Measurements from ENCODE around the gene COL6A3.

Gene COL6A3

DNA sequence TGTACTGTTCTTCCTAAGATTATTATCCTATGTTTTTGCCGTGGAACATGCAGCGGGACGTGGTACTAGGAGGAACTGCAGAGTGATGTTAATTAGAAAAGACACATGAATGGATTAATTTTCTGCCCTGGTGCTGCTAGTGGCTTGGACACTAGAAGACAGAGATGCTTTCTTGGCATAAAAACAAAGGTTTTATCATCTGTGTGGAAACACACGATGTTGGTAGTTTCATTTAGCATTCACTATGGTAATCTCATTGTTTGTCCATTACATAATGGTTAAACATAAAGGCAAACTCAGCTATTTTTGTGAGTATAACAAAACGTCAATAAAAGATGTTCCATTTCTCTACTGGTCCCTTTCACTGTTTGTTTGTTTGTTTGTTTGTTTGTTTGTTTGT, 22.8 kb downstream of the COL6A3 start:
- Histone ChIP-seq H3K27me3 (ENCODE audit: control insufficient read depth, insufficient read depth, low read length) (no peaks in the 10 kb centered on the region), H3K9ac (ENCODE audit: low read length) (no peak overlapping the region), H3K27ac (ENCODE audit: low read length) (no peak overlapping the region), H3K4me3 (ENCODE audit: low read length) (no peak overlapping the region), H3K9me3 (ENCODE audit: control insufficient read depth, low read depth, low read length) (no peaks in the 10 kb centered on the region), H3K36me3 (ENCODE audit: control insufficient read depth, low read depth, low read length) (no peaks in the 10 kb centered on the region), H3K4me1 (ENCODE audit: control insufficient read depth, low read depth, low read length) (no peaks in the 10 kb centered on the region)

DNA sequence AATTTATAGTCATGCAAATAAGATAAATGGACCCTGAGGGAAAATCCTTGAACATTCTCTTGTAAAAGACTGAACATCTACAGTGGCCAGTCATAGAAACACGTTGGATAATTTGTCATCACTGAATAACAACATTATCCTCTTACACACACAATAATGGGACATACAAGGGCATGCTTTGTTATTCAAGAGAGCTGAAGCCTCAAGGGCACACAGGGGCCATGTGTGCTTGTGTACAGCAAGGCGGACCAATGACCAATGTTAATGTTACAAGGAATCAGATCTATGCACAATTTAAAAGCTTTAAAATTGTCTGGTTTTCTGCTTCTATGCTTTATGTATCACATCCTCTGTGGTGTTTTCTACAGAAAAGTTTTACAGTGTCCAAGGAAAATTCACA, 23.7 kb downstream of the COL6A3 start:
- Histone ChIP-seq H3K9ac (ENCODE audit: low read length) (no peak overlapping the region), H3K27ac (ENCODE audit: low read length) (no peak overlapping the region), H3K4me1 (ENCODE audit: control insufficient read depth, low read depth, low read length) (no peaks in the 10 kb centered on the region), H3K36me3 (ENCODE audit: control insufficient read depth, low read depth, low read length) (no peaks in the 10 kb centered on the region), H3K9me3 (ENCODE audit: control insufficient read depth, low read depth, low read length) (no peaks in the 10 kb centered on the region), H3K27me3 (ENCODE audit: control insufficient read depth, insufficient read depth, low read length) (no peaks in the 10 kb centered on the region), H3K4me3 (ENCODE audit: low read length) (no peak overlapping the region)

DNA sequence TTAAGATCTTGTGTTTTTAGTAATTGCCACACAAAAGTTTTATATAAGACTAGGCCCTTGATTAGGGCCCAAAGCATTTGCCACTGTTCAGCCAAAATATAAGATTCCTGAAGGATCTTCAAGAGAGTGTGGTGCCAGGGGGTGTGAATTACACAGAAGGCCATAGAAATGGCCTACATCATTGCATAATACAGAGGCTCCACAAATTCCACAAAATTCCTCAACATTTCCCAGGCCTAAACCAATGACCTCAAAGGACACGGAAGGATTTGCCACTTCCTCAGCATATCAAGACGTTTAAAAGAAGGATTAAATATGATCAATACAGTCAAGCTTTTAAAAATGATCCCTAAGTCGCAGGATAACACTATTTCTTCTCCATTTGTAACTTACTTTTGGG, 24.1 kb downstream of the COL6A3 start:
- no peaks in the 10 kb centered on the region for H3K4me1 ChIP-seq (ENCODE audit: control insufficient read depth, low read depth, low read length)

DNA sequence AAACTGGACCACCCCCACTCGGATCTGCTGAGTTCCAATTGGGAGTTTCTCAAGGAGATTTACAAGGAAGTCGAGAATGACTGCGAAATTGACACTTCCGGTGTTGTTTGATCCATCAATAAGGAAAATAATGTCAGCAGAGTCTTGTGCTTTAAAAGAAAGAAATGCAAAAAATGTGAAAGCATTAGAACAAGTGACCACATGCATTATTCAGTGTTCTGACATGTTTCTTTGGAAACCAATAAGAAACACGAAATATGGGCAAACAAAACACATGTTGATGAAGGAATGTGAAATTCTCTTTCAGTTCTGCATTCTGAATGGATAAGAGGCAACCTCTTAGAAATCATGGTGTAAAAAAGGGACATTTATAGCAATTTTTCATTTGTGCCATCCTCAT, 25.9 kb downstream of the COL6A3 start:
- H3K4me3 ChIP-seq (ENCODE audit: low read length): no peak overlapping the region
- no peaks in the 10 kb centered on the region for H3K36me3 ChIP-seq (ENCODE audit: control insufficient read depth, low read depth, low read length)
- no peaks in the 10 kb centered on the region for H3K4me1 ChIP-seq (ENCODE audit: control insufficient read depth, low read depth, low read length)
- H3K9ac ChIP-seq (ENCODE audit: low read length): no peak overlapping the region
- no peak overlapping the region for H3K27ac ChIP-seq (ENCODE audit: low read length)
- H3K27me3 ChIP-seq (ENCODE audit: control insufficient read depth, insufficient read depth, low read length): no peaks in the 10 kb centered on the region
- no peaks in the 10 kb centered on the region for H3K9me3 ChIP-seq (ENCODE audit: control insufficient read depth, low read depth, low read length)

More for the DNA sequence above, 24.1 kb downstream of the COL6A3 start:
- Histone ChIP-seq H3K36me3 (ENCODE audit: control insufficient read depth, low read depth, low read length) (no peaks in the 10 kb centered on the region), H3K9ac (ENCODE audit: low read length) (no peak overlapping the region), H3K27ac (ENCODE audit: low read length) (no peak overlapping the region), H3K9me3 (ENCODE audit: control insufficient read depth, low read depth, low read length) (no peaks in the 10 kb centered on the region), H3K4me3 (ENCODE audit: low read length) (no peak overlapping the region), H3K27me3 (ENCODE audit: control insufficient read depth, insufficient read depth, low read length) (no peaks in the 10 kb centered on the region)

DNA sequence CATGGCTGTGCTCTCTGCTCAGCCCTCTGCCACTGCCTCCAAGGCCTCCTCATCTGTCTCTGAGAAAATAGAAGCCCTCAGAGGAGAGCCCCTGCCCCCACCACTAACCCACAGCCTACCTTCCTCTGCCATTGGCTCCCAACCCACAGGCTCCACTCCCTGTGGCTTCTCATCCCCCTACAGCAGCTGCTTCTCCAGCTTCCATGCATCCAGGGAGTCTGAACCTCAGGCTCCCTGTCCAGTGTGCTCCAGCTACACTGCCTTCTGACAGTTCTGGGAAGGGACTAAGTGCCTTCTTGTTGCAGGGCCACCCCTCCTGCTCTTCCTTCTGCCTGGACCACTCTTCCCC, 29.3 kb downstream of the COL6A3 start:
- Histone ChIP-seq H3K4me1 (ENCODE audit: control insufficient read depth, low read depth, low read length) (no peaks in the 10 kb centered on the region), H3K27me3 (ENCODE audit: control insufficient read depth, insufficient read depth, low read length) (no peaks in the 10 kb centered on the region), H3K9ac (ENCODE audit: low read length) (no peak overlapping the region), H3K9me3 (ENCODE audit: control insufficient read depth, low read depth, low read length) (no peaks in the 10 kb centered on the region), H3K4me3 (ENCODE audit: low read length) (no peak overlapping the region), H3K27ac (ENCODE audit: low read length) (no peak overlapping the region), H3K36me3 (ENCODE audit: control insufficient read depth, low read depth, low read length) (no peaks in the 10 kb centered on the region)

DNA sequence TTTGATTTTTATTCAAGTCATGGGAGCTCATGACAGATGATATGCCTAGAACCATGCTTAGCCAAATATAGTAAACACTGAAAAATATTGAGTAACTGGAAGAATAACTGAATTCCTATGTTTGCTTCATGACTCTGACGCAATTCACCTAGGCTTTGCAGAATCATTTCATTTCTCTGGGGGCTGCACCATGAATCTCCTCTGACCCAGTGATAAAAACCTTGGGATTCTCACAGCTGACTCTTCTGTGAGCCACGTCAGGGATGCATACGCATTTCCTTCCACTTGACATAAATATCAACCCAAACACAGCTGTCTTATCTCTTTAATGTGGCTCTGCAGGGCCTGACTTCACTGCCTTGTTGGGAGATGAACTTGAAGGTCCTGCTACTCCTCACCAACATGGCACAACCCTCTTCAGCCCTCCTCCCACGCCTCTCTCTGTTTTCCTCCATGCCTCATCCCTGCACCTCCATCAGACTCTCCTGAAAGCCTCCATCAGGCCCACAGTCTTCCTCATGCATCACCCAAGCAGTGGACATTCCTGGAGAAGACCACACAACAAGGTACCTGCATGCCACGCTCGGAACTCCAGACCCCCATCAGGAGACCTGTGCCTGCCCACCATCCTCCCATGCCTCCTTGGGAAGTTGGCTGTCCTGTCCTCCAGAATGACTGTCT, 29.8 kb downstream of the COL6A3 start:
- Histone ChIP-seq H3K9ac (ENCODE audit: low read length) (no peak overlapping the region), H3K36me3 (ENCODE audit: control insufficient read depth, low read depth, low read length) (no peaks in the 10 kb centered on the region), H3K4me1 (ENCODE audit: control insufficient read depth, low read depth, low read length) (no peaks in the 10 kb centered on the region), H3K4me3 (ENCODE audit: low read length) (no peak overlapping the region), H3K27ac (ENCODE audit: low read length) (no peak overlapping the region), H3K9me3 (ENCODE audit: control insufficient read depth, low read depth, low read length) (no peaks in the 10 kb centered on the region), H3K27me3 (ENCODE audit: control insufficient read depth, insufficient read depth, low read length) (no peaks in the 10 kb centered on the region)

DNA sequence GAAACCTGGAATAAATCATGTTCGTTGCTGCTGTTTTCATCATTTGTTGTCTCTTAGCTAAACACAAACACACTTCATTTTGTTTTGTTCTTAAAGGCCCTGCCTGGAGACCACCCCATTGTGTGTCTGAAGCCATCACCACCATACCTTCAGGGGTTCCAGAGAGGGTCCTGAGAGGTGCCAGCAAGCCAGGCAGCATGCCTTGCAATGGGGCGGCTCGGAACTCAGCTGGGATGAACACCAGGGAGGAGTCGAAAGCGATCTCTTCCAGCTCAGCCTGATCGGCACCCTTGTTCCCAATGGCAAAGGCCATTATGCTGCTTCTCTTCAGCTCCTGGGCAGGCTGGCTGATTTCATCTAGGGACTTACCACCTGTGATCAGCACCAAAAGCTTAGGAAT, 33.2 kb downstream of the COL6A3 start:
- Histone ChIP-seq H3K4me1 (ENCODE audit: control insufficient read depth, low read depth, low read length) (no peaks in the 10 kb centered on the region), H3K27ac (ENCODE audit: low read length) (no peak overlapping the region), H3K27me3 (ENCODE audit: control insufficient read depth, insufficient read depth, low read length) (no peaks in the 10 kb centered on the region), H3K9me3 (ENCODE audit: control insufficient read depth, low read depth, low read length) (no peaks in the 10 kb centered on the region), H3K4me3 (ENCODE audit: low read length) (no peak overlapping the region), H3K9ac (ENCODE audit: low read length) (no peak overlapping the region), H3K36me3 (ENCODE audit: control insufficient read depth, low read depth, low read length) (no peaks in the 10 kb centered on the region)

DNA sequence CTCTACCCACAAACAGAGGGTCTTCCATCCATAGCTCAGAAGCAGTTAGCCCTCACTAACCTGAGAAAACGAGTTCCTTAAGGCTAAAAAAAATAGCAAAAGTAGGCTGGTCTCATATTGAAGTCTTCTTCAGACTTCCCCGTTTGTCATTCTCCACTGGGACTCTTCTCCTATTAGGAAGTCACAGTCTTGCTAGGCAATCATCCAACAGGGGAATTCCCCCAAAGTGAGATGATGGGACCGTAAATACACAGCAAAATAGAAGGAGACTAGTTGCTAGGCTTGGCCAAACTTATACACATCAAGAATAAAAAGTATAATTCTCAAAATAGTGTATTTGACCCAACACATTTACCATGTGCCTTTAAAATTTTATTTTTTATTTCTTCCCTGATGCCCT, 34.3 kb downstream of the COL6A3 start:
- Histone ChIP-seq H3K4me3 (ENCODE audit: low read length) (no peak overlapping the region), H3K9ac (ENCODE audit: low read length) (no peak overlapping the region), H3K4me1 (ENCODE audit: control insufficient read depth, low read depth, low read length) (no peaks in the 10 kb centered on the region), H3K9me3 (ENCODE audit: control insufficient read depth, low read depth, low read length) (no peaks in the 10 kb centered on the region), H3K36me3 (ENCODE audit: control insufficient read depth, low read depth, low read length) (no peaks in the 10 kb centered on the region), H3K27ac (ENCODE audit: low read length) (no peak overlapping the region), H3K27me3 (ENCODE audit: control insufficient read depth, insufficient read depth, low read length) (no peaks in the 10 kb centered on the region)

DNA sequence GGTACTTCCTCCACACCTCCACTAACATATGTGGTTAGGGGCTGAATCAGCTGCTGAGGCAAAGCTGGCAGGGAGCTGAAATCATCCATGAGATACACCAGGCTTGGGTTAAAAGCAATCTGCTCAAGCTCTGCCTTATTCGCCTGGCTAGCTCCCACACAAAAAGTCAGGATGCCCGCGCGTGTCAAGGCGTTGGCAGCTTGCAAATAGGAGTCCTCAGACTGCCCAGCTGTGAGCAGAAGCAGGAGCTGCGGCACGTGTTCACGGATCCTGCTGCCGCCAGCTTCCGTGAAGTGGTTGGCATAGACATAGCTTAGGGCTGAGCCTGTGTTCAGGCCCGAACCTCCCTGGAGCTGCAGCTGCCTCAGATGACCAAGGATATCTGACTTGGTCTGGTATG, 35.3 kb downstream of the COL6A3 start:
- Histone ChIP-seq H3K4me3 (ENCODE audit: low read length) (no peak overlapping the region), H3K4me1 (ENCODE audit: control insufficient read depth, low read depth, low read length) (no peaks in the 10 kb centered on the region)

DNA sequence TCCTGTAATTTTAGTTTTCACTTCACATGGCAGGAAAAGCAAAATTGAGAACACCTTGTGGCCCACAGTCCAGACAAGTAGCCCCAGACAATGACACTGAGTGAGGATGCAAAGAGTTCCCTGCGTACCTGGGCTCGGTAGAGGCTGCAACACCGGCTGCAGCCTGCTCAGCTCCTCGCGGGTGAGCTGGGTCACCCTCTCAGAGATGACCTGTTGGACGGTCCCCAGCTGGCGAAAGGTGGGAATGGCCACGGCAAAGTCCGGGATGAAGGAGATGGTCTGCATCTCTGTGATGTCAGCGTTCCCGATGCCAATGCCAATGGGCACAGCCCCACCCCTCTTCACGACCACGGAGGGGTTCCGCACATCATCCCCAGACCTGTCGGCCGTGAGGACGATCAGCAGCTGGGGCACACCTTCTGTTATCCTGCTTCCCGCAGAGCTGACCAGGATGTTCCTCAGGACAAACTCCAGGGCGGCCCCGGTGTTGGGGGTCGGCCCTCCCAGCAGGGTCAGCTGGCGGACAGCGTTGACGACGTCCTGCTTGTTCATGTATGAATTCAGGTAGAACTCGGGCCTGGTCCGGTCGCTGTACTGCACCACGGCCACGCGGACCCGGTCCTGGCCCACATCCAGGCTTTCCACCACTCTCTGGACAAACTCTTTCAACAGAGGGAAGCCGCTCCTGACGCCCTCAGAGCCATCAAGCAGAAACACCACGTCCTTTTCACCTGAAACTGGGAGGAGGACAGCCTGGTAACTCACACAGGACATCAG, 39.5 kb downstream of the COL6A3 start:
- Histone ChIP-seq H3K27ac (ENCODE audit: low read length) (no peak overlapping the region), H3K9ac (ENCODE audit: low read length) (no peak overlapping the region)

More for the DNA sequence above, 35.3 kb downstream of the COL6A3 start:
- Histone ChIP-seq H3K9me3 (ENCODE audit: control insufficient read depth, low read depth, low read length) (no peaks in the 10 kb centered on the region), H3K9ac (ENCODE audit: low read length) (no peak overlapping the region), H3K27me3 (ENCODE audit: control insufficient read depth, insufficient read depth, low read length) (no peaks in the 10 kb centered on the region), H3K27ac (ENCODE audit: low read length) (no peak overlapping the region), H3K36me3 (ENCODE audit: control insufficient read depth, low read depth, low read length) (no peaks in the 10 kb centered on the region)

DNA sequence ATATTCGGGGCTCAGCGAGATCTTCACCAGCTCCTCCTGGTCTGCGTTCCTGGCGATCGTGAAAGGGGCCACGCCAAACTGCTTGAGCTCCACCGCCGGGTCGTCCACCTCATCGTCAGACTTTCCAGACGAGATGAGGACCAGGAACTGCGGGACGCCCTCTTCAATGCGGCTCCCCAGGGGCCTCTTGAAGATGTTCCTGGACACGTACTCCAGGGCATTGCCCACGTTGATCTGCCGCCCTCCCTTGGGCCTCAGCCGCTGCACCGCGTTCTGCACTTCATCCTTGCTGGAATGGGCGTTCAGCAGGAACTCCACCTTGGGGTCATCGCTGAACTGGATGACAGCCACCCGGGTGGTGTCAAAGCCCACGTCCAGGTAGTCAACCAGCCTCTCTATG, 42.1 kb downstream of the COL6A3 start:
- H3K27ac ChIP-seq (ENCODE audit: low read length): no peak overlapping the region
- H3K4me3 ChIP-seq (ENCODE audit: low read length): no peak overlapping the region
- no peaks in the 10 kb centered on the region for H3K27me3 ChIP-seq (ENCODE audit: control insufficient read depth, insufficient read depth, low read length)
- no peak overlapping the region for H3K9ac ChIP-seq (ENCODE audit: low read length)
- no peaks in the 10 kb centered on the region for H3K4me1 ChIP-seq (ENCODE audit: control insufficient read depth, low read depth, low read length)
- no peaks in the 10 kb centered on the region for H3K9me3 ChIP-seq (ENCODE audit: control insufficient read depth, low read depth, low read length)
- H3K36me3 ChIP-seq (ENCODE audit: control insufficient read depth, low read depth, low read length): no peaks in the 10 kb centered on the region

More for the DNA sequence above, 39.5 kb downstream of the COL6A3 start:
- Histone ChIP-seq H3K4me1 (ENCODE audit: control insufficient read depth, low read depth, low read length) (no peaks in the 10 kb centered on the region), H3K27me3 (ENCODE audit: control insufficient read depth, insufficient read depth, low read length) (no peaks in the 10 kb centered on the region), H3K9me3 (ENCODE audit: control insufficient read depth, low read depth, low read length) (no peaks in the 10 kb centered on the region), H3K4me3 (ENCODE audit: low read length) (no peak overlapping the region), H3K36me3 (ENCODE audit: control insufficient read depth, low read depth, low read length) (no peaks in the 10 kb centered on the region)

DNA sequence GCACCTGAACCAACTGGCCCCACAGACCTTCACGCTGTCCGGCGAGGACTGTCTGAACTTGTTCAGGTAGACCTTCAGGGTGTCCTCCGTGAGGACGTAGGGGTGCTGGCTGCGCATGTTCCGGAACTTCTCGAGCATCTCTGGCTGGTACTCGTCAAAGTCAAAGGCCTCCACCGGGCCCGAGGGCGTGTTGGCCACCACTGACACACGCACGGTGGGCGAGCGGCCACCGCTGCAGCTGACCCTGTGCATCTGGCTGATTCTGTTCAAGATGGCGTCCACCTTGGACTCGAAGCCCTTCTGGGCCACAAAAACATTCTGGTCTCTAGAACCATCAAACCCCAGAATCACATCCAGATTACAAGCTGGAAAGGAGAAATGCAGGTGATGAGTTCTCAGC, 48.3 kb downstream of the COL6A3 start:
- Histone ChIP-seq H3K27me3 (ENCODE audit: control insufficient read depth, insufficient read depth, low read length) (no peaks in the 10 kb centered on the region), H3K4me3 (ENCODE audit: low read length) (no peak overlapping the region), H3K36me3 (ENCODE audit: control insufficient read depth, low read depth, low read length) (no peaks in the 10 kb centered on the region), H3K4me1 (ENCODE audit: control insufficient read depth, low read depth, low read length) (no peaks in the 10 kb centered on the region), H3K27ac (ENCODE audit: low read length) (no peak overlapping the region), H3K9me3 (ENCODE audit: control insufficient read depth, low read depth, low read length) (no peaks in the 10 kb centered on the region), H3K9ac (ENCODE audit: low read length) (no peak overlapping the region)

Data from iPS-18a (cell line).